DMS79 treated with DMSO at 0.1 percent for 48 hours (cell line): Measurements from ENCODE around the gene DENND1B.
"Not testable (repeated sequence)": the region's sequence is repeated elsewhere in the genome, so short reads cannot be mapped to it uniquely, and the experiment has no call there.

Source experiments
- DNase-seq: peaks from one replicate; lab custom pipeline; 2025; lab: John Stamatoyannopoulos, UW

The DENND1B gene

GRCh38 chr1:197743578-197743977 is 31.7 kb downstream of the DENND1B start:
- no peak for DNase-seq

GRCh38 chr1:197740992-197741391 is 34.3 kb downstream of the DENND1B start:
- no peak for DNase-seq

DNA sequence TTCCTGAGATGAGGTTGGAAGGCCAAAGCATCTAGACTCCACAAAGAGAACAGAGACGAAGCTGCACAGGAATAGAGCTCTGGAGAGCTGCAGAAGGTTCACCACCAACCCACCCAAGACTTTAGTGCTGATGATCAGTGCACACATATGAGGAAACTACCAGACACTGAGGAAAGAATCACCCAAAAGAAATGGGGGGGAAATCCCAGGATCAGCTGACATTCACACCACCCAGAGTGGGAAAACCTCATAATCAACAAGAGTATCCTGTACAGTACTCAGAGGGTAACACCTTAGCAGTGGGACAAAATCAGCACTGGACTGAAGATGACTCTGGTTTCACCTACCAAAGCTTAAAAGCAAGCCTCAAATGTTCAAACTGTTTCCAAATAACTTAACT is 36.4 kb downstream of the DENND1B start:
- no peak for DNase-seq

GRCh38 chr1:197737916-197738315 is 37.4 kb downstream of the DENND1B start:
- no peak for DNase-seq

DNA sequence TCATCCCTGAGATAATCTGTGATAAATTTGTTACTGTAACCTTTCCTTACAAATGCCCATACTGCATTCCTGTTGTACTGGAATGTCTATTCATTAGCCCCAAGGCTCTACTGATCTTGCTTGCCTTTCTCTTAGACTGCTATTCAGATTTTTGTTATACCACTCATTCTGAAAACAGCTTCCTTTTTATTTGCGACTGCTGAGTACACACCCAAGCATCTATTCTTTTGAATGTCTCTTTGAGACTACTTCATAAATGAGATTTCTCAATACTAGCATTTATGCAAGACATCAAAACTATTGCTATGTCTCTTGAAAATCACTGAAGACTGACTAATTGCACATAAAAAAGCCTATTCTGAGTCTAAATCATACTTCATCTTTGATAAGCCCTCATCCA is 38.6 kb downstream of the DENND1B start:
- DNase-seq: no peak

DNA sequence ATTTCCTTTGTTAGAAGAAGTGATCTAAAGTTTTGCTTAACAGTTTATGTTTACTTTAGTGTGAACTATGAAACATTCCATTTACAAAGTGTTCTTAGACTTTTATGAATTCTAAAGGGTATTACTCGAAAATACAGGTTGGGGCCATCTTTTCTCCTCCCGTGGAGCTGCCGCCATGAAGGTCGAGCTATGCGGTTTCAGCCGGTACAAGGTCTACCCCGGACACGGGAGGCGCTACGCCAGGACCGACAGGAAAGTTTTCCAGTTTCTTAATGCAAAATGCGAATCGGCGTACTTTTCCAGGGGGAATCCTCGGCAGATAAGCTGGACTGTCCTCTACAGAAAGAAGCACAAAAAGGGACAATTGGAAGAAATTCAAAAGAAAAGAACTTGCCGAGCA is 39.8 kb downstream of the DENND1B start:
- no peak for DNase-seq

- no peak for DNase-seq
These were observed 42.0 kb downstream of the DENND1B start for GRCh38 chr1:197733324-197733723.

DNA sequence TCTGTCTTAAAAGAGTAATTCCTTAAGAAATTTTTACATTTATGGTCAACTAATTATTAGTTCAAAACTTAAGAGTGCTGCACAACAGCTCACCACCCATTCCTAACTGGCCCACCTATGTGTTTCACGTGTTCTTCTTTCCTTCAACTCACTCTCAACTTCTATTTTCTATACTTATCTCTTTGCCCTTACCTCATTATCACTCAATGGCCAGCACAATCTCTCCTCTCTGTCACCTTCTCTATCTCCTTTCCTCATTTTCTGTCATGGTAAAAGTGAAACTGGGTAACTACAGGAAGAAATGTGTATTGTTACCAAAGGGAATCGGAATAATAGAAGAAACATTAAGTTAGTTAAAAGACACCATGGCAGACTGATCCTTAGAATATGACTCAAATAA is 43.1 kb downstream of the DENND1B start:
- DNase-seq: no peak

GRCh38 chr1:197731449-197731848 is 43.8 kb downstream of the DENND1B start:
- DNase-seq: no peak

DNA sequence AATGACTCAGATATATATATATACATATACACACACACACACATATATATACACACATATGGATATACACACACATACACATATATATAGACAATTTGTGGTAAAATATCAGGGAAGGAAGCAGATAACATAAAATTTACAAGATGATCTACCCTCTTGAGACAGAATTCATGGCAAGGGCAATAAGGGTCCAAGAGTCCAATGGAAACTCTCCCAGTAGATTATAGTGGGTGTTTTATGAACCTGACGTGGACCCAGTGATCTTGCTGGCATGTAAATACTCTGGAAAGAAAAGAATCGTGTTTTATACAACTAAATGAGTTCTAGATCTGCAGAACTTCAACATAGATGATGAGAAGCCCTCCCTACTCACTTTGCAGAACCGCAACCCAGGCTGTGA is 49.3 kb downstream of the DENND1B start:
- no peak for DNase-seq

DNA sequence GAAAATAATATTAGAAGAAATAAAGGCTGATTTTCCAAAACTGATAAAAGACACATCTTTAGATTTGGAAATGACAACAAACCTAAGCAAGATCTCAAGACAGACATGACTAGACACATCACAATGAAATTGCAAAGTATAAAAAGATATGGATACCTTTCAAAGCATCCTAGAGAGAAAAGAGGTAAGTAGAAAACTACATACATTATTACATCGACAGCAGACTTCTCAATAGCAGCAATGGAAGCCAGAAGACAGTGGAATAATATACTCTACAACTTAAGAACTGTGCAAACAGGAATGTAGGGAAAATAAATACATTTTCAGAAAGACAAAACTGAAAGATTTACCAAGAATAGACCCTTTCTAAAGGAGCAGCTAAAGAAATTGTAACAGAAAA is 50.2 kb downstream of the DENND1B start:
- no peak for DNase-seq

- no peak for DNase-seq
These were observed 59.5 kb downstream of the DENND1B start for GRCh38 chr1:197715806-197716205.

GRCh38 chr1:197706601-197707000 is 68.7 kb downstream of the DENND1B start:
- DNase-seq: no peak

DNA sequence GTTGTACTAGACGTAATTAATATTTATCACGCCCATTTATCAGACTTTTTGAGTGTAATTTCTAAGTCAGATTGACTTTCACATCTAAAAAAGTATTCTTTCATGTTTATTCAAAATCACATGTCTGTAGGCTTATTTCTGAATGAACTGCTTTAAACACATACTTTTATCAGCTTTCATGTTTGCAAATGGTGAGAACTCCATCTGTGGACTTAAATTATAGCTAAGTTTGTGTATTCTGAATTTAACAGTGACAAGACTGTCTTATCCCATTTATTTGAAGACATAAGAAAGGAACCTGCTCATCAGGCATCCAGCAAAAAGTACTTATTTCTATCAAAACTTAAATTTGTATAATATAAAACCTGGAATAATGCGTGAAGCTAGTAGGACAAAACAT is 69.3 kb downstream of the DENND1B start:
- no peak for DNase-seq

DNA sequence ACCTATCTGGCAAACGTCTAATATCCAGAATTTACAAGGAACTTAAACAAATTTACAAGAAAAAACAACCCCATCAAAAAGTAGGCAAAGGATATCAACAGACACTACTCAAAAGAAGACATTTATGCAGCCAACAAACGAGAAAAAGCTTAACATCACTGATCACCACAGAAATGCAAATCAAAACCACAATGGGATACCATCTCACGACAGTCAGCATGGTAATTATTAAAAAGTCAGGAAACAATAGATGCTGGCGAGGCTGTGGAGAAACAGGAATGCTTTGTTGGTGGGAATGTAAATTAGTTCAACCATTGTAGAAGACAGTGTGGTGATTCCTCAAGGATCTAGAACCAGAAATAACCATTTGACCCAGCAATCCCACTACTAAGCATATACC is 74.6 kb downstream of the DENND1B start:
- not testable (repeated sequence) for DNase-seq

- DNase-seq: no peak
These were observed 78.9 kb downstream of the DENND1B start for GRCh38 chr1:197696372-197696771.

DNA sequence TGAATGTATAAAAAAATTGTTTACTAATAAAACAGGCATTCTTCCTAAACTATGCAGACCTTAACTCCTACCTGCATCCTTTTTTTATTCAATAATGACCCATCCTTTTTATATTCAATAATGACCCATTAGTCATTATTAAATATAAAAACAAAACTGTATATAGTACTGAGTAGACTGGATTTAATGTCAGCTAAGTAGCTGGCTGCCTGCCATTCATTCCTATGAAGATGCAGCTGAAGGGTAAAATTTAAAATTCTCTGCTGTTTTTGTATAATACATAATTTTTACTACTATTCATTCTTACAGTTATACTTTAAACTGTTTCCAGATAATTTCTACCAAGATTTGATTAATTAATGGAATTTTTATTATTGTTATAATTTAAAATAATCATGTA is 79.3 kb downstream of the DENND1B start:
- DNase-seq: no peak

- DNase-seq: no peak
These were observed 82.3 kb downstream of the DENND1B start for GRCh38 chr1:197692965-197693364.

- DNase-seq: no peak
These were observed 83.5 kb downstream of the DENND1B start for GRCh38 chr1:197691816-197692215.

- no peak for DNase-seq
These were observed 85.2 kb downstream of the DENND1B start for GRCh38 chr1:197690074-197690473.

- DNase-seq: no peak
These were observed 87.0 kb downstream of the DENND1B start for GRCh38 chr1:197688233-197688632.

GRCh38 chr1:197686702-197687355 is 88.5 kb downstream of the DENND1B start:
- DNase-seq: no peak

- DNase-seq: no peak
These were observed 89.0 kb downstream of the DENND1B start for GRCh38 chr1:197686231-197686630.

GRCh38 chr1:197685785-197686184 is 89.5 kb downstream of the DENND1B start:
- no peak for DNase-seq
